Measurements from ENCODE around the gene IRAG1.

DNA sequence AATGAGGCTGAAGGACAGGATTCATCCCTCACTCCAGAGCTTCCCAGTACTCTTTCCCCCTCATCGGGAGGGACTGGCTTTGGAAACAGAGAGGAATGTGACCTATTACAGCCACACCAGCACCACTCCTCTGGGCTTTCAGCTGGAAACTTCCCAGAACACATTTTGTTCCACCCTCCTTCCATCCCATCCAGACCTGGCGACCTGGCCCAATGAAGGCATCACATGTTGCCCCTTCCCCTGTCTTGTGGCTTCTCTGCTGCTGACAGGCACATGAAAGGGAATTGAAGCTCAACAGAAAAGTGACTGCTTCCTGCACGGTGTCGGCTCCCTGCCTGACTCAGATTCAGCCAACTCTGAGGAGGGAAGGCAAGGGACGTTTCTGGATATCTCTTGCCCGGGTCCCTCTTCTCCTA lies 19.1 kb downstream of the IRAG1 start:
- TF ChIP-seq, protein P1, sequence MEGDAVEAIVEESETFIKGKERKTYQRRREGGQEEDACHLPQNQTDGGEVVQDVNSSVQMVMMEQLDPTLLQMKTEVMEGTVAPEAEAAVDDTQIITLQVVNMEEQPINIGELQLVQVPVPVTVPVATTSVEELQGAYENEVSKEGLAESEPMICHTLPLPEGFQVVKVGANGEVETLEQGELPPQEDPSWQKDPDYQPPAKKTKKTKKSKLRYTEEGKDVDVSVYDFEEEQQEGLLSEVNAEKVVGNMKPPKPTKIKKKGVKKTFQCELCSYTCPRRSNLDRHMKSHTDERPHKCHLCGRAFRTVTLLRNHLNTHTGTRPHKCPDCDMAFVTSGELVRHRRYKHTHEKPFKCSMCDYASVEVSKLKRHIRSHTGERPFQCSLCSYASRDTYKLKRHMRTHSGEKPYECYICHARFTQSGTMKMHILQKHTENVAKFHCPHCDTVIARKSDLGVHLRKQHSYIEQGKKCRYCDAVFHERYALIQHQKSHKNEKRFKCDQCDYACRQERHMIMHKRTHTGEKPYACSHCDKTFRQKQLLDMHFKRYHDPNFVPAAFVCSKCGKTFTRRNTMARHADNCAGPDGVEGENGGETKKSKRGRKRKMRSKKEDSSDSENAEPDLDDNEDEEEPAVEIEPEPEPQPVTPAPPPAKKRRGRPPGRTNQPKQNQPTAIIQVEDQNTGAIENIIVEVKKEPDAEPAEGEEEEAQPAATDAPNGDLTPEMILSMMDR (conservative IDR thresholded peaks at IDR 0.05; ENCODE audit: low read depth in 2 of 2) = no peak
- TF ChIP-seq NANOG (IDR thresholded peaks at IDR 0.05; ENCODE audit: borderline replicate concordance) = no peak
- no peak for TF ChIP-seq EZH2 (IDR thresholded peaks at IDR 0.05; ENCODE audit: low read depth, unreplicated experiment)
- TF ChIP-seq, protein P2, sequence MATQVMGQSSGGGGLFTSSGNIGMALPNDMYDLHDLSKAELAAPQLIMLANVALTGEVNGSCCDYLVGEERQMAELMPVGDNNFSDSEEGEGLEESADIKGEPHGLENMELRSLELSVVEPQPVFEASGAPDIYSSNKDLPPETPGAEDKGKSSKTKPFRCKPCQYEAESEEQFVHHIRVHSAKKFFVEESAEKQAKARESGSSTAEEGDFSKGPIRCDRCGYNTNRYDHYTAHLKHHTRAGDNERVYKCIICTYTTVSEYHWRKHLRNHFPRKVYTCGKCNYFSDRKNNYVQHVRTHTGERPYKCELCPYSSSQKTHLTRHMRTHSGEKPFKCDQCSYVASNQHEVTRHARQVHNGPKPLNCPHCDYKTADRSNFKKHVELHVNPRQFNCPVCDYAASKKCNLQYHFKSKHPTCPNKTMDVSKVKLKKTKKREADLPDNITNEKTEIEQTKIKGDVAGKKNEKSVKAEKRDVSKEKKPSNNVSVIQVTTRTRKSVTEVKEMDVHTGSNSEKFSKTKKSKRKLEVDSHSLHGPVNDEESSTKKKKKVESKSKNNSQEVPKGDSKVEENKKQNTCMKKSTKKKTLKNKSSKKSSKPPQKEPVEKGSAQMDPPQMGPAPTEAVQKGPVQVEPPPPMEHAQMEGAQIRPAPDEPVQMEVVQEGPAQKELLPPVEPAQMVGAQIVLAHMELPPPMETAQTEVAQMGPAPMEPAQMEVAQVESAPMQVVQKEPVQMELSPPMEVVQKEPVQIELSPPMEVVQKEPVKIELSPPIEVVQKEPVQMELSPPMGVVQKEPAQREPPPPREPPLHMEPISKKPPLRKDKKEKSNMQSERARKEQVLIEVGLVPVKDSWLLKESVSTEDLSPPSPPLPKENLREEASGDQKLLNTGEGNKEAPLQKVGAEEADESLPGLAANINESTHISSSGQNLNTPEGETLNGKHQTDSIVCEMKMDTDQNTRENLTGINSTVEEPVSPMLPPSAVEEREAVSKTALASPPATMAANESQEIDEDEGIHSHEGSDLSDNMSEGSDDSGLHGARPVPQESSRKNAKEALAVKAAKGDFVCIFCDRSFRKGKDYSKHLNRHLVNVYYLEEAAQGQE (IDR thresholded peaks at IDR 0.05; ENCODE audit: unreplicated experiment) = no peak
- TF ChIP-seq ETS1 (IDR thresholded peaks at IDR 0.05) = no peak
- no peak for TF ChIP-seq POLR2AphosphoS5 (IDR thresholded peaks at IDR 0.05; ENCODE audit: low read depth)
- no peak for TF ChIP-seq ZNF114 (CRISPR knock-in tag; IDR thresholded peaks at IDR 0.05)
- TF ChIP-seq JUNB (IDR thresholded peaks at IDR 0.05; ENCODE audit: unreplicated experiment) = no peak
- TF ChIP-seq EZH2phosphoT487 (IDR thresholded peaks at IDR 0.05; ENCODE audit: unreplicated experiment) = no peak
- no peak for TF ChIP-seq CREB1 (CRISPR knock-in tag; IDR thresholded peaks at IDR 0.05; ENCODE audit: low read depth)
- TF ChIP-seq ZNF331 (CRISPR knock-in tag; IDR thresholded peaks at IDR 0.05; ENCODE audit: low read depth) = no peak
- no peak for TF ChIP-seq ZNF462 (CRISPR knock-in tag; IDR thresholded peaks at IDR 0.05)
